ENCODE data around the gene ARSG.

Gene ARSG

DNA sequence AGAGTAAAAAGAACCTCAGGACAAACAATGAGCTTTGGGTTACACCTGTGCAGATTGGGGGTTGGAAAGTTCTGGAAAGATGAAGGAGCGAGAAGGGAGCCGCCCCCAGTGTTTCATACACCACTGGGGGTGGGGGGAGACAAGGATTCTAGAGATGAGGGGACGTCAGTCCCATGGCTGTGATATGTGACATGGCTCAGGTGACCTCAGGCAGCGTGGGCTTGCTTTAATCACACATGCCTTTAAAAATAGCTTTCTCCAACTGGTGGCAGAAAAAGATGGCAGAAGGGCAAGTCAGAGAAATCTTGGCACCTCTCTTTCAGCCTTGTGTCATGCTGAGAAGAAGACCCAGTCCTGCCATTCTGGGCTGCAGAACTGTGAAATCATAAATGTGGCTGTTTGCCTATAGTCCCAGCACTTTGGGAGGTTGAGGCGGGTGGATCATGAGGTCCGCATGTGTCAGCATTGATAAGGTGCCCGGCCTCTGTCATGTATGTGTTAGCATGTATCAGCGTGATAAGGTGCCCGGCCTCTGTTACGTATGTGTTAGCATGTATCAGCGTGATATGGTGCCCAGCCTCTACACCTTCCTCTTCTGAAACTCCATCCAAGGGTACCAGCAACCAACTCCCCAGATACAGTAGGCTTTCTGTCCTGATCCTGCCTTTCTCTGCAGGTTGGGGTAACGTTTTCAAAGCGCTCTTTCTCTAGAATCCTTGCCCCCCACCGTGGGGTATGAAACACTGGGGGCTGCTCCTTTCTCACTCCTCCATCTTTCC is 141.0 kb downstream of the ARSG start:
- H3K9me3 ChIP-seq (ENCODE audit: control insufficient read depth, insufficient read depth, low read depth, low read length): no peaks in the 10 kb centered on the region
- H3K4me3 ChIP-seq (ENCODE audit: low read depth, low read length): no peak overlapping the region
- H3K9ac ChIP-seq (ENCODE audit: low read length): no peak overlapping the region
- H3K36me3 ChIP-seq (ENCODE audit: control insufficient read depth, insufficient read depth, low read length): peaks cover 67% of the 10 kb centered on the region
- peaks cover 3% of the 10 kb centered on the region; the same call in 1 of the 2 replicates for H3K4me1 ChIP-seq (ENCODE audit: control insufficient read depth, insufficient read depth, low read length)
- H3K27me3 ChIP-seq (ENCODE audit: control insufficient read depth, insufficient read depth, low read length): no peaks in the 10 kb centered on the region
- H3K27ac ChIP-seq (ENCODE audit: low read depth, low read length): no peak overlapping the region

DNA sequence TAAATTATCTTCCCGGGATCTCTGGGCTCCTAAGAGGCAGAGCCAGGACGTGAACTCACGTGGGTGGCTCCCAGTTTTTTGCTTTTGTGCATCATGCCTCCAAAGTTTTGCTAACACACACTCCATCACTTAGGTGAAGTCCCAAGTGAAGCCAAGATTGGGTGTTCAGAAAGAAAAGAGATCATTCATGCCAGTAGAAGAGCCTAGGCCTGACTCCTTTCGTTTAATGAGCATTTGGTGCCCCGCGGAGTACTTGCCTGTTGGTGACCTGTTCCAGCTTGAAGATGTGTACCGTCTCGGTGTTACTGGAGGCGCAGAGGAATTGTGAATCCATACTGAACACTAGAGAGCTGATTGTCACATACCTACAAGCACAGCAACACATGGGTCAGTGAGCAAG is 141.9 kb downstream of the ARSG start:
- peaks cover 8% of the 10 kb centered on the region; the same call in 1 of the 2 replicates for H3K4me1 ChIP-seq (ENCODE audit: control insufficient read depth, insufficient read depth, low read length)
- no peak overlapping the region for H3K27ac ChIP-seq (ENCODE audit: low read depth, low read length)
- no peak overlapping the region for H3K4me3 ChIP-seq (ENCODE audit: low read depth, low read length)
- H3K27me3 ChIP-seq (ENCODE audit: control insufficient read depth, insufficient read depth, low read length): no peaks in the 10 kb centered on the region
- H3K9ac ChIP-seq (ENCODE audit: low read length): no peak overlapping the region
- no peaks in the 10 kb centered on the region for H3K9me3 ChIP-seq (ENCODE audit: control insufficient read depth, insufficient read depth, low read depth, low read length)
- peaks cover 59% of the 10 kb centered on the region for H3K36me3 ChIP-seq (ENCODE audit: control insufficient read depth, insufficient read depth, low read length)

GRCh38 chr17:68433911-68434508 is 142.7 kb downstream of the ARSG start:
- H3K9me3 ChIP-seq (ENCODE audit: control insufficient read depth, insufficient read depth, low read depth, low read length): no peaks in the 10 kb centered on the region
- no peak overlapping the region for H3K4me3 ChIP-seq (ENCODE audit: low read depth, low read length)
- no peak overlapping the region for H3K27ac ChIP-seq (ENCODE audit: low read depth, low read length)
- no peak overlapping the region for H3K9ac ChIP-seq (ENCODE audit: low read length)
- peaks cover 52% of the 10 kb centered on the region for H3K36me3 ChIP-seq (ENCODE audit: control insufficient read depth, insufficient read depth, low read length)
- no peaks in the 10 kb centered on the region for H3K27me3 ChIP-seq (ENCODE audit: control insufficient read depth, insufficient read depth, low read length)
- peaks cover 11% of the 10 kb centered on the region; the same call in 1 of the 2 replicates for H3K4me1 ChIP-seq (ENCODE audit: control insufficient read depth, insufficient read depth, low read length)

GRCh38 chr17:68435361-68435760 is 144.1 kb downstream of the ARSG start:
- H3K4me3 ChIP-seq (ENCODE audit: low read depth, low read length): no peak overlapping the region
- H3K9me3 ChIP-seq (ENCODE audit: control insufficient read depth, insufficient read depth, low read depth, low read length): no peaks in the 10 kb centered on the region
- H3K36me3 ChIP-seq (ENCODE audit: control insufficient read depth, insufficient read depth, low read length): peaks cover 44% of the 10 kb centered on the region
- no peaks in the 10 kb centered on the region for H3K27me3 ChIP-seq (ENCODE audit: control insufficient read depth, insufficient read depth, low read length)
- no peak overlapping the region for H3K9ac ChIP-seq (ENCODE audit: low read length)
- no peak overlapping the region for H3K27ac ChIP-seq (ENCODE audit: low read depth, low read length)
- peaks cover 15% of the 10 kb centered on the region; the same call in 1 of the 2 replicates for H3K4me1 ChIP-seq (ENCODE audit: control insufficient read depth, insufficient read depth, low read length)

GRCh38 chr17:68435876-68436842 is 144.9 kb downstream of the ARSG start:
- Histone ChIP-seq H3K4me1 (ENCODE audit: control insufficient read depth, insufficient read depth, low read length) (peaks cover 22% of the 10 kb centered on the region; the same call in 1 of the 2 replicates), H3K36me3 (ENCODE audit: control insufficient read depth, insufficient read depth, low read length) (peaks cover 36% of the 10 kb centered on the region), H3K27me3 (ENCODE audit: control insufficient read depth, insufficient read depth, low read length) (no peaks in the 10 kb centered on the region), H3K4me3 (ENCODE audit: low read depth, low read length) (no peak overlapping the region), H3K9ac (ENCODE audit: low read length) (no peak overlapping the region), H3K27ac (ENCODE audit: low read depth, low read length) (no peak overlapping the region), H3K9me3 (ENCODE audit: control insufficient read depth, insufficient read depth, low read depth, low read length) (no peaks in the 10 kb centered on the region)

DNA sequence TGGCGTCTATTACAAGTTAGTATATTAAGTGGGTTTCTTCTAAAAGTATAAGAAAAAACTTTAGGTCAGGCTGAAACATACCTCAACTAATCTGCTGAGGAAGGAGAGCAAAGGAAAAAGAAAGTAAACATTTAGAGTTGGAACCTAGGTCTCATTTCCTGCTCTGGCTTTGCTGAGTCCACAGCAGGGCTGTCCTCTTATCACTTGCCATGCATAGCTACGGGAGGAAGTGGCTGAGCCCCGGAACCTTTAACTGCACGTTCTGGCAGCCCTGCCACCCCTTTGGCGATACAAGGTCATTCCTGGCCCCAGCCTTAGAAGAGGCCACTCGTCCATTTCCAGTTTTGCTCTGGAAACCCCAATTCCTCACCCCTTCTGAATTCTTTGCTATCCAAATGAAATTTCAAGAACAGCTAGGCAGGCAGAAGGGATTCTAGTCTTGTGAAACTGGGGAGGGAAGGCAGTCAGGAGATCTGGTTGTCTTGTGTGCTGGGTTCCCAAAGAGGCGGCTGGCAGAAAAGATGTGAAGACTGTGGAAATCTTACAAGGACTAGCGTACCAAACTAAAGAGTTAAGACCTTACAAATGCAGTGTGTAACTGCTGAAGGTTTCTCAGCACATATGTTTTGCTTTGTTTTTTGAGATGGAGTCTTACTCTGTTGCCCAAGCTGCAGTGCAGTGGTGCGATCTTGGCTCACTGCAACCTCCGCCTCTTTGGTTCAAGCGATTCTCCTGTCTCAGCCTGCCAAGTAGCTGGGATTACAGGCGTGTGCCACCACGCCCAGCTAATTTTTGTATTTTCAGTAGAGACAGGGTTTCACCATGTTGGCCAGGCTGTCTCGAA is 146.9 kb downstream of the ARSG start:
- H3K27ac ChIP-seq (ENCODE audit: low read depth, low read length): peak overlapping the region; percentile 19; the same call in 1 of the 2 replicates
- peaks cover 23% of the 10 kb centered on the region; the same call in 1 of the 2 replicates for H3K4me1 ChIP-seq (ENCODE audit: control insufficient read depth, insufficient read depth, low read length)
- H3K9me3 ChIP-seq (ENCODE audit: control insufficient read depth, insufficient read depth, low read depth, low read length): no peaks in the 10 kb centered on the region
- H3K36me3 ChIP-seq (ENCODE audit: control insufficient read depth, insufficient read depth, low read length): peaks cover 23% of the 10 kb centered on the region
- H3K4me3 ChIP-seq (ENCODE audit: low read depth, low read length): no peak overlapping the region
- no peaks in the 10 kb centered on the region for H3K27me3 ChIP-seq (ENCODE audit: control insufficient read depth, insufficient read depth, low read length)
- H3K9ac ChIP-seq (ENCODE audit: low read length): no peak overlapping the region

DNA sequence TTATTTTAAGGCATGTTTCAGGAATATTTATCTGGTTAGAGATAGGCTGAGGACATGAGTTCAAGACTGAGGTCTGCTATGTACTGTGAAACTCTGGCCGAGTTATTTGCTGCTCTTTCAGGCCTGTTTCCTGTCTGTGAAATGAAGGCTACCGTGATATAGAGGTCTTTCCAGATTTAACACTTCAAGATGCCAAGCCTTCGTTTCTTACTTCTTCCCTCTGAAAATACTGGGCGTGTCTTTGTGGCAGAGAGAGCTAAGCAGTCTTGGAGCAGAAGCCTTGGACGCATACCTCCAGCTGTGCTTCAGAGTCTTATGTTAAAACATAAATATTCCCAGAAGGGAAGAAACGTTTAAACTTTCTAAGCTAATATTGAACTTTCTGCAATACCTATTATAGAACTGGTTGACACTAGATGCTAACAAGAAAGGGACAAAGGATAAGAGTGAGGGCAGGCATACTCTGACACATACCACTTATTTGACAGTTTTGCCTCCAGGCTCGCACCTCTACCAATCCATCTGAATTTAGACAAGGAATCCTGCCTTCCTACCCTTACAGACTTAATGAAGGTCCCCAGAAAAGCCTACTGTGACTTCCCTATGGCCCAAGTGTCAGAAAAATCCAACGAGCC is 148.5 kb downstream of the ARSG start:
- Histone ChIP-seq H3K36me3 (ENCODE audit: control insufficient read depth, insufficient read depth, low read length) (peaks cover 17% of the 10 kb centered on the region), H3K4me1 (ENCODE audit: control insufficient read depth, insufficient read depth, low read length) (peaks cover 23% of the 10 kb centered on the region; the same call in 1 of the 2 replicates), H3K27me3 (ENCODE audit: control insufficient read depth, insufficient read depth, low read length) (no peaks in the 10 kb centered on the region), H3K27ac (ENCODE audit: low read depth, low read length) (no peak overlapping the region), H3K9me3 (ENCODE audit: control insufficient read depth, insufficient read depth, low read depth, low read length) (no peaks in the 10 kb centered on the region), H3K4me3 (ENCODE audit: low read depth, low read length) (no peak overlapping the region), H3K9ac (ENCODE audit: low read length) (no peak overlapping the region)

DNA sequence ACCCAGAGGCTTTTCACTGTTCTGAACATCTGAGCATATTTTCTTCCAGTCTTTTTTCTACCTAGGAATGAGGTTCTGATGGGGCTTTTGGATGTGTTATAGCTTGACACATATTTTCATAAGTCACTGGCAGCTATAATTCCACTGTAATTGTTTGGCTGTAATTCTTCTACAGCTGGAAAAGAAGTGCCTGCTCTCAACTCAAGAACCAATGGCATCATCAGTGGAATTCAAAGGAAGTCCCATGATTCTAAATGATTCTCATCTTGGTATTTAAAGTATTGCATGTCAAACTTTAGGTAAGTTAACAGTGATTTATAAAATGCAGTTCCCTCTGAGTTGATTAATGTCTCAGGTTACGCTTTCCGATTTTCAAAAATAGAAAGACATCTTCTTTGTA is 149.2 kb downstream of the ARSG start:
- H3K4me1 ChIP-seq (ENCODE audit: control insufficient read depth, insufficient read depth, low read length): peaks cover 23% of the 10 kb centered on the region; the same call in 1 of the 2 replicates
- H3K4me3 ChIP-seq (ENCODE audit: low read depth, low read length): no peak overlapping the region
- H3K27ac ChIP-seq (ENCODE audit: low read depth, low read length): no peak overlapping the region
- no peak overlapping the region for H3K9ac ChIP-seq (ENCODE audit: low read length)
- H3K27me3 ChIP-seq (ENCODE audit: control insufficient read depth, insufficient read depth, low read length): no peaks in the 10 kb centered on the region
- no peaks in the 10 kb centered on the region for H3K9me3 ChIP-seq (ENCODE audit: control insufficient read depth, insufficient read depth, low read depth, low read length)
- peaks cover 12% of the 10 kb centered on the region for H3K36me3 ChIP-seq (ENCODE audit: control insufficient read depth, insufficient read depth, low read length)

- no peaks in the 10 kb centered on the region for H3K27me3 ChIP-seq (ENCODE audit: control insufficient read depth, insufficient read depth, low read length)
- H3K4me3 ChIP-seq (ENCODE audit: low read depth, low read length): no peak overlapping the region
- no peaks in the 10 kb centered on the region for H3K9me3 ChIP-seq (ENCODE audit: control insufficient read depth, insufficient read depth, low read depth, low read length)
- peaks cover 9% of the 10 kb centered on the region for H3K36me3 ChIP-seq (ENCODE audit: control insufficient read depth, insufficient read depth, low read length)
- H3K27ac ChIP-seq (ENCODE audit: low read depth, low read length): no peak overlapping the region
- H3K4me1 ChIP-seq (ENCODE audit: control insufficient read depth, insufficient read depth, low read length): peaks cover 21% of the 10 kb centered on the region; the same call in 1 of the 2 replicates
- H3K9ac ChIP-seq (ENCODE audit: low read length): no peak overlapping the region
Measured at GRCh38 chr17:68441070-68441770, 149.9 kb downstream of the ARSG start.

Measured in HUES6 (cell line).